Occipital lobe (tissue), 2 donors: ENCODE data around the gene PRKAG3. TPM values are rescaled to one million over a fixed set of nuclear protein-coding genes. Genes with fewer than 3 reads are reported as not detected.

ENCODE experiments used
- DNase-seq: peaks from one replicate; lab custom pipeline; 2025; lab: John Stamatoyannopoulos, UW
- total RNA-seq: library from RNA; depleted of rRNA; stranded (reverse); fragments of >200 nt; gene quantifications from one replicate; pipeline ENCODE4 v1.2.3, GENCODE V29; 2014

The PRKAG3 gene
- total RNA-seq, 1 donor from 2014 or later = not detected

DNA sequence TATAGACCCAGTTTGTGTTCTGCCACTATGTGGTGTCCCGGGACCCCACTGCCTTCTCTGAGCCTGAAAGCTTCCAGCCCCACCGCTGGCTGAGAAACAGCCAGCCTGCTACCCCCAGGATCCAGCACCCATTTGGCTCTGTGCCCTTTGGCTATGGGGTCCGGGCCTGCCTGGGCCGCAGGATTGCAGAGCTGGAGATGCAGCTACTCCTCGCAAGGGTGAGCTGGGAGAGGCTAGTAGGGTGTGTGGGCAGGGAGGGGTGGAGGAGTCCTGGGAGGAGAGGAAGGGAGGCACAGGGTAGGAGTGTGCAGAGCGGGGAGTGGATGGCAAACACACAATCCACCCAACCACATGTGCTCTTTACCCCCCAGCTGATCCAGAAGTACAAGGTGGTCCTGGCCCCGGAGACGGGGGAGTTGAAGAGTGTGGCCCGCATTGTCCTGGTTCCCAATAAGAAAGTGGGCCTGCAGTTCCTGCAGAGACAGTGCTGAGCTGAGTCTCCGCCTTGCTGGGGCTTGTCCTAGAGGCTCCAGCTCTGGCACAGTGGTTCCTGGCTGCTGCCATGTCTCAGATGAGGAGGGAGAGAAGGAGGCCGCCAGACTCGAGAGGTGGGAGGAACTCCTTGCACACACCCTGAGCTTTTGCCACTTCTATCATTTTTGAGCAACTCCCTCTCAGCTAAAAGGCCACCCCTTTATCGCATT, 16.9 kb downstream of the PRKAG3 start:
- DNase-seq = no peak

DNA sequence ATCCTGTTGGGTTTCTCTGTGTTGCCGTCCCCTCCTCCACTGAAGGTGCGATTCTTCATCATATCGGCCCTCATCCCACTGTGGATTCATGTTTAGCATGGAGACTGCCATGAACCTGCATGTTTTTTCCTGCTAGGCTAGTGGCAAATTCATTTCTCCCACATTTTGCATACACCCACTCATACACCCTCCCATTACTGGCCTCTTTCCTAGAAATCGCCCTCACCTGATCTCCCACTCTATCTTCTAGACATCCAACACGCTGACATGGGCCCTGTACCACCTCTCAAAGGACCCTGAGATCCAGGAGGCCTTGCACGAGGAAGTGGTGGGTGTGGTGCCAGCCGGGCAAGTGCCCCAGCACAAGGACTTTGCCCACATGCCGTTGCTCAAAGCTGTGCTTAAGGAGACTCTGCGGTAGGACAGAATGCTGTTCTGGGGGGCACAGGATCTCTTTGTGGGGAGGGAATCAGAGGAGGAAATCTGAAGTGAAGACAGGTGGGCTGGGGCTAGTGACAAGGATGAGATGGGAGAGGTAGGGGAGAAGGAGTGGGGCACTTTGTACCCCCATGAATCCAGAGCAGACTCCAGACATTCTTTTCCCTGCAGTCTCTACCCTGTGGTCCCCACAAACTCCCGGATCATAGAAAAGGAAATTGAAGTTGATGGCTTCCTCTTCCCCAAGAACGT, 17.7 kb downstream of the PRKAG3 start:
- DNase-seq = no peak

DNA sequence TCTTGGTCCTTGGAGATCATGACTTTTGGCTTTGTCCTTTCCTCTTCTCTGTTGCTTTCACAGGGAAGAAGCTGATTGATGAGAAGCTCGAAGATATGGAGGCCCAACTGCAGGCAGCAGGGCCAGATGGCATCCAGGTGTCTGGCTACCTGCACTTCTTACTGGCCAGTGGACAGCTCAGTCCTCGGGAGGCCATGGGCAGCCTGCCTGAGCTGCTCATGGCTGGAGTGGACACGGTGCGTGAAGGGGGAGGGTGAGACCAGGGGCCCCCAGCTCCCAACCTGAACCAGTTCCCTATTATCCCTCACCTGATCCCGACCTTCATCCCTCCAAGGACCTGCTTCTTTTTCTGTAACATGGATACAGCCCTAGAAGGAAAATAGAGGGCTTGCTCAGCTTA, 18.7 kb downstream of the PRKAG3 start:
- DNase-seq = no peak

DNA sequence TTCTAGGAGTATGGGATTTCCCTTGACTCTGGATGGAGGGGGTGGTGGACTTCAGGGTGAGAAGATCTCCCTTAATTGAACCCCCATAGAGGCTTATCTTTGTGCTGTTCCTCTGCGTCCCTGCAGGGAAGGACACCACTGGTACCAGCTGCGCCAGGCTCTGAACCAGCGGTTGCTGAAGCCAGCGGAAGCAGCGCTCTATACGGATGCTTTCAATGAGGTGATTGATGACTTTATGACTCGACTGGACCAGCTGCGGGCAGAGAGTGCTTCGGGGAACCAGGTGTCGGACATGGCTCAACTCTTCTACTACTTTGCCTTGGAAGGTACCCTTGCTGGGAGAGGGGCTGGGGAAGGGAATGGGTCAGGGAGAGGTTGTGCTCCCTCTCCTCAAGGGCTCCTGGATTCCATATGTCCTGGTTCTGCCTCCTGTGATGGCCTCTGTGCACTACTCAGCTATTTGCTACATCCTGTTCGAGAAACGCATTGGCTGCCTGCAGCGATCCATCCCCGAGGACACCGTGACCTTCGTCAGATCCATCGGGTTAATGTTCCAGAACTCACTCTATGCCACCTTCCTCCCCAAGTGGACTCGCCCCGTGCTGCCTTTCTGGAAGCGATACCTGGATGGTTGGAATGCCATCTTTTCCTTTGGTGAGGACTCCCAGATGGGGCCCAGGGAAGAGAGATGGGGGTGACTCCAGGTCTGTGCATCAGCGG, 19.3 kb downstream of the PRKAG3 start:
- no peak for DNase-seq

DNA sequence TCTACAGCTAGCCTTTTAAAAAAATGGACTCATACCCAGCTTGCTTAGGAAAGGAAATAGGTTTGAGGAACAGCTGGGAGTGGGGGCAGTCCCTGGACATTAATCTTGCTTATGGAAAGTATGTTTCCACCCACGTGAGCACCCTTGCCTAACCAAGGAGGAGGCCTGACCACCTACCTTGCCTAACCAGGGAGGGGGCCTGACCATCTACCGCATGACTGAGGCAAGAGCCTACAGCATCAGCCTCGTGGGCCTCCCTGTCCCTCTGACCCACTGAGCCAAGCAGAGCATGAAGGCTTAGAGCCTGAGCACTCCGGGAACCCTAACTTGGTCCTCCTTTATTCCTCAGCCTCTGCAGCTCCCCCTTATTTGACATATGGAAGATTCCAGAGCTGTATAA, 20.2 kb downstream of the PRKAG3 start:
- DNase-seq = no peak

DNA sequence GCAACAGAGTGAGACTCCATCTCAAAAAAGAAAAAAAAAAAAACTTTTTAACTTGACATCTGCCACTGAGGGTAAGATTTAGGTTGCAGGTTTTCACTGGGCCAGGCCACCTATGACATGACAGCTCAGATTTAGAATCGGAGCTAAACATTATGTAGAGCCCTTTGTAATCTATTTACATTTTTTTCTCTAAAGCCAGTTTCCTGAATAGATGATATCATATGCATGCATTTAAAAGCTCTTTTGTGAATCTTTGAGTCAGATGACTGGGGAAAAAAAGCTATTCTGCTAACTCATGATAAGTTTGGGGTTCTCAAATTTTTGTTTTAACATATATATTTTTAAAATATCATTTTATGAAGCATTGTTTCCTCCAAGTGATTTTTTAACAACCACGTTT, 21.3 kb downstream of the PRKAG3 start:
- no peak for DNase-seq

DNA sequence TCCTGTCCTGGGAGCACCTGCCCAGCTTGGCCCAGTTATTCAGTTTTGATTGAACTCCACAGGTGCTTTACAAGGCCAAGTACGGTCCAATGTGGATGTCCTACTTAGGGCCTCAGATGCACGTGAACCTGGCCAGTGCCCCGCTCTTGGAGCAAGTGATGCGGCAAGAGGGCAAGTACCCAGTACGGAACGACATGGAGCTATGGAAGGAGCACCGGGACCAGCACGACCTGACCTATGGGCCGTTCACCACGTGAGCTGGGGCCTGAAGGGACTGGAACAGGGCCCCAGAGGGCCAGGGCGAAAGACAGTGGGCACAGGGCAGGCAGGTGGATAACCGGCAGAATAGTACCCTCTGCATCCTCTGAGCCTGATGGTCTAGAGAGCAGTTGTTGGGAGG, 22.1 kb downstream of the PRKAG3 start:
- no peak for DNase-seq

DNA sequence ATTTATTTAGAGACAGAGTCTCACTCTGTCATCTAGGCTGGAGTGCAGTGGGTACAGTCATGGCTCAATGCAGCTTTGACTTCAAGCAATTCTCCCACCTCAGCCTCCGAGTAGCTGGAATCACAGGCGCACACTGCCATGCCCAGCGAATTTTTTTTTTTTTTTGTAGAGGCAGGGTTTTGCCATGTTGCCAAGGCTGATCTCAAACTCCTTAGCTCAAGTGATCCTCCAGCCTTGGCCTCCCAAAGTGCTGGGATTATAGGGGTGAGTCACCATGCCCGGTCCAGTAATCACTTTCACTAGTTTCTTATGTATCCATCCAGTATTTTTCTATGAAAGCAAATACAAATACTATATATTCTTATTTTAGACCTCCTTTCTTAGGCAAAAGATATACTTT, 24.0 kb downstream of the PRKAG3 start:
- no peak for DNase-seq

DNA sequence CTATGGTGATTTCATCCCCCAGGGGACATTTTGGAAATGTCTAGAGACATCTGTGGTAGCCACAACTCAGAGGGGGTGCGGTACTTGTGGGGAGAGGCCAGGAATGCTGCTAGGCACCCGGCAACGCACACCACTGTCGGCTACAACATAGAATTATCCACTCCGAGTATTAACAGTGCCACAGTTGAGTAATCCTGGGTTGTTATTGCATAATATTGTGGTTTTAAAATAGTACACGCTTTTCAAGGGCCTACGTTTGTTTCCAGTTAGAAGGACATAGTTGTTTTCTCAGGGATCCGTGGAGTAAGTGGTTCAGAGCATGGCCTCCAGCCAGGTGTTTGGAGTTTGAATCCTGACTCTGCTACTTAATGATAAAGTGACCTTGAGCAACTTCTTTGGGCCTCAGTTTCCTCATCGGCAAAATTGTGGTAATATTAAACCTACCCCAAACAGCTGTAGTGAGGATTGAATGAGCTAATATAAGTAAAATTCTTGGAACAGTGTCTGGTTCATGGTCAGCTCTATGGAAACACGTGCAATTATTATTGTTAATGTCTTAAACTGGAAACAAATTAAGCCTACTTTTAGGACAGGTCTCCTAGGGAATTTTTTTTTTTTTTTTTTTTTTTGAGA, 25.1 kb downstream of the PRKAG3 start:
- no peak for DNase-seq

DNA sequence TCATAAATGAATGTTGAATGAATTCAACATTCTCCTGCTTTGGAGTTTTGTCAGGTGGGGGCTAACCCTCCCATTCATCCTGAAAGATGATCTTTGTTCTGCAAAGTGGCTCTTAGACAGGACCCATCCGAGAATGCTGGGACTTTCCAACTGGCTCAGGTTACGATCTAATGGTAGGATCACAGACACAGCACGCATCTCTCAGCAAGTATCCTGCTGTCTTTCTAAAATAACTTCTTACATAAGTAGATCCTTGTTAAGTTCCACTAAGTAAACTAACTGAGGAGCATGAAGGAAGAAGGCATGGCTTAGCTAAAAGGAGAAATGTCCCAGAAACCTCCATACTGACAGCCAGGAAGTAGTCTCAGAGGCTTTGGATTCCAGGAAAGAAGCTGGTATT, 26.0 kb downstream of the PRKAG3 start:
- no peak for DNase-seq

DNA sequence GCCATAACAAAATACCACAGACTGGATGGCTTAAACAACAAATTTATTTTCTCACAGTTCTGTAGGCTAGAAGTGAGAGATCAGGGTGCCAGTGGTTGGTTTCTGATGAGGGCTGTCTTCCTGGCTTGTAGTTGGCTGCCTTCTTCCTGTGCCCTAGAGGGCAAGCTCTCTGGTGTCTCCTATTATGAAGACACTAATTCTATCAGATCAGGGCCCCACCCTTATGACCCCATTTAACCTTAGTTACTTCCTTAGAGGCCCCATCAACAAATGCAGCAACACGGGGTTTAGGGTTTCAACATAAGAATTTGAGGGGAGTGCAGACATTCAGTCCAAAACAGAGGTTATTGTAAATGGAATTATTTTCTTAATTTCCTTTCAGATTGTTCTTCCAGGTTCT, 26.8 kb downstream of the PRKAG3 start:
- DNase-seq = no peak

DNA sequence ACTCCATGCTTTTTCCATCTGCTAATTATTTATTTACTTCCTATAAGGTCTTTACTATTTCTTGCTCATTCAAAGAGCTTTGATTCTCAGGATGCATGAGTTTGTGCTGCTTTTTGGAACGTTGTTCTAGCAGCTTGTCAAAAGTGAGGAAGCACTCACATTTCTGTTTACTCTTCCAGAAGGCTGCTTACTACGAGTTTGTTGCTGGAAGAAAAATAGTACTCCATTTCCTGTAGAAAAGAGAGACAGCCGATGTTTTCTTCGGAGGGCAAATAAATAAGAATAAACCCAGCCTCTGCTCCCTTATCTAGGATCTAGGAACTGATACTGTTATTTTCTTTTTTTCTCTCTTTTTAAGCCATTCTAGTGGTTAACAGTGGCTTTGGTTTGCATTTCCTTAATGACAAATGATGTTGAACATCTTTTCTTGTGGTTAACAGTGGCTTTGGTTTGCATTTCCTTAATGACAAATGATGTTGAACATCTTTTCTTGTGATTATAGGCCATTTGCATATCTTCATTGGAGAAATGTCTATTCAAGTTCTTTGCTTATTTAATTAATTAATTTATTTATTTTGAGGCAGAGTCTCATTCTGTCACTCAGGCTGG, 29.1 kb downstream of the PRKAG3 start:
- no peak for DNase-seq

DNA sequence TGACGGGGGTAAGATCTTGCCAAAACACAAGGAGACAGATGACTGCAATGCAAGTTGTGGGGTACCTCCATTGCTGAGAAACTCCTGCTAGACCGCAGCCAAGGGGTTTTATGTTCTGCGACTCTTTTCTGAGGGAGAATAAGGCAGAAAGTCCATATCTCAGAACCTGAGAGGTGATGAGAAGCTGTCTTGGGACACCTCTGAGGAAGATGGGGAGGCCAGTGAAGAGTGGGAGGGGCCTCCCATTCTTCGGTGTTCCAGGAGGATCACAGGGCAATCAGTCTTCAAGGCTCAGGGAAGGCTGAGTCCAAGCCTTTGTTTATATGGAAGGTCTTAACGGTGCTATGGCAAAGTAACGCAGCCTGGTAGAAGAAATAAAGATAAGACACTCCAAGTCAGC, 31.6 kb downstream of the PRKAG3 start:
- no peak for DNase-seq

DNA sequence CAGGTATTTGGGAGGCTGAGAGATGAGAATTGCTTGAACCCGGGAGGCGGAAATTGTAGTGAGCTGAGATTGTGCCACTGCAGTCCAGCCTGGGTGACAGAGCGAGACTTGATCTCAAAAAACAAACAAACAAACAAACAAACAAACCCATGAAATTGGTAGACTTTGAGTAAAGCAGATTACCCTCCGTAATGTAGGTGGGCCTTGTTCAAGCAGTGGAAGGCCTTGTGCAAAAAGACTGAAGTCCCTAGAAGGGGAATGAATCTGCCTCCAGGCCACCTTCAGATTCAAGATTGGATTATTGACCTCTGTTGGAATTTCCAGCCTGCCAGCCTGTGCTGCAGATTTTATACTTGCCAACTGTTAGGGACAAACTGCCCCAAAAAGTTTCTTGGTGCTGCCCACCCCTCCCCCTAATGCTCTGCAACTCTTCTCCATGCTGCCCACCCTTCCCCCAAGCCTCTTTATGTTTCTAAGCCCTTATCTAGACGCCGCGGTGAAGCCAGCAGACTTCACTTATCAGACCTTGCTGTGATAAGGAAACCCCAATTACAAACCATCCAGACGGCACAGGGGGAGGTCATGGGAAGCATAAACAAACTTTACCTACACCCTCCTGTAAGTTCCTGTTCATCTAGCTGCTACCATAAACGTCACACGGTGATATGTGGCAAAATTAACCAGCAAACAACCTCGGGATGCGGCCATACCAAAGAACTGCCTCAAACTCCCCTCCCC, 32.7 kb downstream of the PRKAG3 start:
- DNase-seq = no peak

DNA sequence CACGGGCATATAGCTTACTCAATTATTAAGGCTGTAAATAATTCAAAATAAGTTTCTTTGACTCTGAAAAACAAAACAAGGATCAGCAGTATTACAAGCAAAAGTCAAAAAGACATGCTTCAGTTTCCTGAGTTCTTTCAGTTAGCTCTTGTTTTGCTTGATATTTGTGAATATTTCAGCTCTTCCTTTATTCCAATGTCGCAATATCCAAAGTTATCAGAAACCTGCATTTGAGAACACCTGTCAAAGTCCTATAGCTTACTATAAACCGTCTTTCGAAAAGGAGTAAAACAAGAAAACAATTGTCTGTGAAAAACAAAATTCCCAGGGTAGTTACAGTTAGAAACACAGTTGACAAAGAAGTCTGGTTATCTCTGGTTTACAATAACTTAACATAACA, 34.9 kb downstream of the PRKAG3 start:
- no peak for DNase-seq

DNA sequence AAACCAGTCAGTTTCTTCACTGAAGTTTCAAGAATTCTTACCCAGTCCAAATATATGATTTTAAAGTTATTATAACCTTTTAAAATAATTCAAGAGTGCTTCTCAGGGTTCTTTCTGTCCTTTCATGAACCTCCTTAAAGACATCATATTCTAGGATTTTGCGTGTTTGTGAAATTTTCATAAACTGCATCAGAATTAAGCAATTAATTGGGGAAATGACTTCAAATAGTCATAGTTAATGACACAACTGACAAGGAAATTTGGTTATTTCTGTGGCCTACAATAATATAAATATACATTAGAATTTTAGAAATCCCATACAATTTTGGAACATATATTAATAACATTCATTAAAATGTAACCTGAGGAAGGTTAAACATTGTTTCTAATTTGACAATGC, 39.2 kb downstream of the PRKAG3 start:
- DNase-seq = no peak

DNA sequence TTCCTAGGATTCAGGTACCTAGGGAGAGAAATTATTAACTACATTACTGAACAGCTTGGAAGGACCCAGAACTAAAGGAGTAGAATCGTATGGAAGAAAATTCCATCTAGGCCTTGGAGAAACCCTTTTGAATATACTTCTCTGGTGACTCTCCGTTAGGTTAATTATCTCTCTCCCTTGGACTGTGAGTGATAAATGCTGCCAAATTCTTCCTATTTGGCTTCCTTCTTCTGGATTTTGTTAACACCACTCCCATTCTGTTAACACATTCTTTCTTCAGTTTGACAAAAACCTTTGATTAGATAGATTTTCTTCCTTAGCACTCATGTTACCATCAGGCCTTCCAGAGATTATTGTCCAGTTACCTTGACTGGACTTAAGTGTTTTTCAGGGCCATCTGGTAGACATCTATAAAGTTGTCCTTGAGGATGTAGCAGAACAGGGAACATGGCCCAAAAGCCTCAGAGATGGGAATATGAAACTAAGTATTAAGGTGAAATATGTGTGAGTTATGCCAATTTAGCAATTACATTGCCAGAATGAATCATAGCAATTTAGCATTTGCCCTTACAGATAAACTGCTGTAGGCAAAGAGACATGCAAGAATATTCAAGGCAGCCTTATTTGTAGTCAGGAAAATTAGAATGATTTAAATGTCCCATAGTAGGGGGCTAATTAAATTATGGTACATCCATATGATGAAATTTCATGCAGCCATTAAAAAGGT, 42.9 kb downstream of the PRKAG3 start:
- no peak for DNase-seq

DNA sequence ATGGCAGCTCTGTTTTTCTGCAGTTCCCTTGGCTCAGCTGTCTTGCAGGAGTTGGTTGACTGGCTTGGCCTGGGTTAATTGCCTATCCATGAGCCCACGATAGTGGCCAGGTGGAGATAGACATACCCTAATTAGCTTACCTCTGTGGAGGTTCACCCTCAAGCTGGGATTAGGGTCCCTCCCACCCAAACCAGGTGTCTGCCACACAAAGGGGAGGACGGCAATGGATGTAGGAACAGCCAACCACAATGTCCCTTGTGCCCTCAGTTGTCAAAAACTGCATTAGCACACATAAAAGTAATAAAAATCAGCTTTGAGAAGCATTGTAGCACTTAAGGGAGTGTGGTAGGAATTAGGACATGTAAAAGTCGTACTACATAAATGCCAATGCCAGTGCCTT, 45.5 kb downstream of the PRKAG3 start:
- no peak for DNase-seq

DNA sequence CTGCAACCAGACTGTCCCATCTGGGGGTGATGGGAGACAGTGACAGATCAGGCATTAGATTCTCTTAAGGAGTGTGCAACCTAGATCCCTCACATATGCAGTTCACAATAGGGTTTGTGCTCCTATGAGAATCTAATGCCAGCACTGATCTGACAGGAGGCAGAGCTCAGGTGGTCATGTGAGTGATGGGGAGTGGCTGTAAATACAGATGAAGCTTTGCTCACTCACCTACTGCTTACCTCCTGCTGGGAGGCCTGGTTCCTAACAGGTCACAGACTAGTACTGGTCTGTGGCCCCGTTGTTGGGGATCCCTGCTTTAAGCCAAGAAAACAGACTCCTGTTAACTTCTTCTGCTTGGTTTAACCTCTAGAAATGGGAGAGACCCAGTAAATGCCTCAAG, 46.5 kb downstream of the PRKAG3 start:
- no peak for DNase-seq

DNA sequence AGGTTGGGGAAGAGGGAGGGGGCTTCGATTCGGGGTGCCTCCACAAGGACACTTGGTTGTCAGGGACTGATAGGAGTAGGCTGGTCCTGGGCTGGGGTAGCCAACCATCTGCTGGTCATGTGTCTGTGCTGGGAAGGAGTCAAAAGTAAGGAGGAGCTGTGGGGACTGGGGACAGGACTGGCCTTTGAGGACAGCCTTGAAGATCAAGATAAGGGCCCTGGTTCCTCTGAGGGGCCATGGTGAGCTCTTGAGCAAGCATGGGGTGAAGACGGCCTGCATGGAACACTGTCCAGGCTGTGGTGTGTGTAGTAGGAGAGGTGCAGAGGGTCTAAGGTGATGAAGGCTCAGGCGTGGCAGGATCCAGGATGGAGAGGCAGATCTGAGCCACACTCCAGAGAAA, 47.9 kb downstream of the PRKAG3 start:
- DNase-seq = no peak

DNA sequence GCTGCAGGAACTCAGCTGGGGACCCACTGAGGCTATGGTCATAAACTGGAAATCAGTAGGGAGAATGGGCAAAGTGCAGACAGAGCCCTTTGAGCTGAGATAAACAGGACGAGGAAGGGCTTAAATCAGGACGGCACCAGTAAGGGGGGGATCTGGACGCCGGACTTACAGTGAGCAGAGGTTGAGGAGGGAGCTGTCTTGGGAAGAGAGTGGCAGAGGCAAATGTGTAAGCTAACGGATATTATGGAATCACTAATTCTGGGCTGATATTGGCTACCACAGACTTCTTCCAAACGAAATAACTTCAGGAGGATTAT, 49.1 kb downstream of the PRKAG3 start:
- no peak for DNase-seq
